C4-2B (cell line): Measurements from ENCODE around the gene RARRES2.

Source experiments
- ZFX ChIP-seq: fragments of 450-650 bp; IDR thresholded peaks from 2 replicates; pipeline ENCODE4 v1.6.1; 2017
- TF ChIP-seq, protein P1 (sequence below): fragments of 450-650 bp; conservative IDR thresholded peaks from 2 replicates; pipeline ENCODE4 v1.5.1; 2017; ENCODE audit warnings: mild to moderate bottlenecking

DNA sequence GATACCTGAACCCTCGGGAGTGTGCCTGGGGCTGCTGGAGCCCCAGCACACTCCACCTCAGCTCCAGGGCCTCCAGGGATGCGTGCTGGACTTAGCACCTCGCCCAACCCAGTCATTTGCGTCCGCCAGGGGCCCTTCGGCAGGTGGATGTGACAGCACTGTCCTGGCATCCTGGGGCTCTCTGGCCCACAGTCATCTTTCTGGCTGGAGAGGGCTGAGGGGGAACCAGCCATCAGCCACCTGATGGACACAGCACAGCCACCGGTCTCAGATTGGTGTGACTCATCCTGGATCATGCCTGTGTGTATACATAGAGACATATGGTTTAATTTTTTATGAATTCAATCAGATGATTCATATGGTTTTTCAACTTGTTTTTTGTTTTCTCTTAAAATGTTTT lies 48.8 kb upstream of the RARRES2 start:
- TF ChIP-seq, protein P1, sequence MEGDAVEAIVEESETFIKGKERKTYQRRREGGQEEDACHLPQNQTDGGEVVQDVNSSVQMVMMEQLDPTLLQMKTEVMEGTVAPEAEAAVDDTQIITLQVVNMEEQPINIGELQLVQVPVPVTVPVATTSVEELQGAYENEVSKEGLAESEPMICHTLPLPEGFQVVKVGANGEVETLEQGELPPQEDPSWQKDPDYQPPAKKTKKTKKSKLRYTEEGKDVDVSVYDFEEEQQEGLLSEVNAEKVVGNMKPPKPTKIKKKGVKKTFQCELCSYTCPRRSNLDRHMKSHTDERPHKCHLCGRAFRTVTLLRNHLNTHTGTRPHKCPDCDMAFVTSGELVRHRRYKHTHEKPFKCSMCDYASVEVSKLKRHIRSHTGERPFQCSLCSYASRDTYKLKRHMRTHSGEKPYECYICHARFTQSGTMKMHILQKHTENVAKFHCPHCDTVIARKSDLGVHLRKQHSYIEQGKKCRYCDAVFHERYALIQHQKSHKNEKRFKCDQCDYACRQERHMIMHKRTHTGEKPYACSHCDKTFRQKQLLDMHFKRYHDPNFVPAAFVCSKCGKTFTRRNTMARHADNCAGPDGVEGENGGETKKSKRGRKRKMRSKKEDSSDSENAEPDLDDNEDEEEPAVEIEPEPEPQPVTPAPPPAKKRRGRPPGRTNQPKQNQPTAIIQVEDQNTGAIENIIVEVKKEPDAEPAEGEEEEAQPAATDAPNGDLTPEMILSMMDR = no peak
- no peak for TF ChIP-seq ZFX
